ENCODE data around the gene HRG.

The HRG gene

DNA sequence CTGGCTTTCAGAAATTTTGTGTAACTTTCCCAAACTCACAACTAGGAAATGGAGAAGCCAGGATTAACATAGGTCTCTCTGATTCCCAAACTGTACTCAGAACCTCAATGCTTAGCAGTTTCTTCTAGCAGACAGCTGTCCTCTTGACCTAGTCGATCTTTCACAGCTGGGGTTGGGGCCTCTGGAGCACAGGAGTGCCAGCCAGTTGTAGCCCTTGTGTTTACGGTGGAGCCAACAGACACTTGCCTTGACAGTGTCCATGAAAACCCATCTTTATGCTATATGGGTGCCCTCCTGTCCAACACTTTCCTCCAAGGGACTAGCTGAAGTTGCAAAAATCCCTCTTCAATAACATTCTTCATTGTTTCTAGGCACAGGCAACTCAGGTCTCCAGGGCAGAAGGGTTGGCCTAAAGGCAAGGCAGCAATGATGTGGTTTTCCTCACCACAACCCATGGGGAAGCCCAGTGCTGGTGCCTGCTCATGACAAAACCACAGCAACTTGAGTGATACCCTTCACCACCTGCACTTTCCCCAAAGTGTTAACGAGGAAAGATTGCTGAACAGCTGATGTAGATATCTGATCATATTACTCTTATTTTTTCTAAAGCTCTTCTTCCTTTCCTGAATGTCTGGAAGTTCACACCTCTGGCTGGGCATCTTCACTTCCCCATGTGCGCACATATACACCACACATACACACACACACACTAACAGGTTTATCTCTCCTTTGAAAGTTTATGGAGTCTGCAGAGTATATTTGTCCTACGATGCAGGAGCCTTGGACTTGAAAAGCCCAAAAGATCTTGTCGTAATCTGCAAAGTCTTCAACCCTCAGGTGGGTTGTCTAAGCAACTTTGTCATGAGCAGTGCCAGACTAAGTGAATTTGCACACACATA lies 40.3 kb downstream of the HRG start:
- TF ChIP-seq, protein P1, sequence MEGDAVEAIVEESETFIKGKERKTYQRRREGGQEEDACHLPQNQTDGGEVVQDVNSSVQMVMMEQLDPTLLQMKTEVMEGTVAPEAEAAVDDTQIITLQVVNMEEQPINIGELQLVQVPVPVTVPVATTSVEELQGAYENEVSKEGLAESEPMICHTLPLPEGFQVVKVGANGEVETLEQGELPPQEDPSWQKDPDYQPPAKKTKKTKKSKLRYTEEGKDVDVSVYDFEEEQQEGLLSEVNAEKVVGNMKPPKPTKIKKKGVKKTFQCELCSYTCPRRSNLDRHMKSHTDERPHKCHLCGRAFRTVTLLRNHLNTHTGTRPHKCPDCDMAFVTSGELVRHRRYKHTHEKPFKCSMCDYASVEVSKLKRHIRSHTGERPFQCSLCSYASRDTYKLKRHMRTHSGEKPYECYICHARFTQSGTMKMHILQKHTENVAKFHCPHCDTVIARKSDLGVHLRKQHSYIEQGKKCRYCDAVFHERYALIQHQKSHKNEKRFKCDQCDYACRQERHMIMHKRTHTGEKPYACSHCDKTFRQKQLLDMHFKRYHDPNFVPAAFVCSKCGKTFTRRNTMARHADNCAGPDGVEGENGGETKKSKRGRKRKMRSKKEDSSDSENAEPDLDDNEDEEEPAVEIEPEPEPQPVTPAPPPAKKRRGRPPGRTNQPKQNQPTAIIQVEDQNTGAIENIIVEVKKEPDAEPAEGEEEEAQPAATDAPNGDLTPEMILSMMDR (IDR thresholded peaks at IDR 0.05): no peak

DNA sequence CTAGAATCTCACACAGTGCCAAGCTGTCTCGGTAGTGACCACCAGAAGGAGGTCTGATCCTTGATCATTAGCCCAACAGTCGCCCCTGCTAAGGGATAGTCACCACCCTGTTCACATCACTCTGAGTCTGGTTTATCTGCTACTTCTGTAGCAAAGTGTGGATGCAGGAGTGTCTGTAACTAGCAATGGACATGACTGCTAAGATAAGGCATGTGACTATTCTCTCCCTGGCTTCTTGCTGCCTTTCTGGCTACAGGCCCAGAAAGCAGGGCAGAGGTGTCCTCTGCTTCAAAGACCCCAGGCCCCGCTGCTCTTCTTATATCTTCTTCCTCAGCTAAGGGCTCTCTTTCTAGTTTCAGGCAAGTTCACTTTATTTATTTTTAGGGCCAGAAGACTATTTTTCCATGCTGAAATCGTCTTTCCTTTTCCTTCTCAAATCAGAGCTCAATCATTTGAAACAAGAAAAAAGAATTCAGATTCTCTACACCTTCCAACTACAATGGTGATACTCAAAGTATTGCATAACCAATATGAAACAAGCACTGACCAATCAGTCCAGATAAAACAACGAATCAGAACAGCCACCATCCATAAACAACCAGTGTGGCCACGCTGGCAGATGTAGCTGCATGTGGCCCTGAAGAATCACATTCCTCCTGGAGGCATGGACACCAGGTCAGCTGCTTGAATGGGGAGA lies 43.3 kb downstream of the HRG start:
- TF ChIP-seq, protein P1 (IDR thresholded peaks at IDR 0.05): no peak

DNA sequence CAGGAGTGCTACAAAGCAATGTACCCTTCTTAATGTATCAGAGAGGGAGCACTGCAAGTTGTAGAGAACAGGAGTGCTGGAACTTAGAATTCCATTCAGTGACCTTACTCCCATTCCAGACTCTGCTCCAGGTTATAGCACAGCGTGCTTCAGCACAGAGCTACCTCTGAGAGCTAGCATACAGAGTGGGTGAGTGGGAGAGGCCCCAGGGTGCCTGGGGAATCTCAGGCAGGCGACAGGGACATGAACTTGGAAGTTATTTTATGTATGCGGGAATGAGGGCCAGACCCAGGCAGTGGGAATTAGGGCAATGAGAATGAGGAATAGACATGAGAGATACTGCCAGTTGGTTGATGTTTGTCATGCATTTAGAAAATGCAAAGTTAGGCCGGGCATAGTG lies 47.7 kb downstream of the HRG start:
- TF ChIP-seq, protein P1 (IDR thresholded peaks at IDR 0.05): no peak

DNA sequence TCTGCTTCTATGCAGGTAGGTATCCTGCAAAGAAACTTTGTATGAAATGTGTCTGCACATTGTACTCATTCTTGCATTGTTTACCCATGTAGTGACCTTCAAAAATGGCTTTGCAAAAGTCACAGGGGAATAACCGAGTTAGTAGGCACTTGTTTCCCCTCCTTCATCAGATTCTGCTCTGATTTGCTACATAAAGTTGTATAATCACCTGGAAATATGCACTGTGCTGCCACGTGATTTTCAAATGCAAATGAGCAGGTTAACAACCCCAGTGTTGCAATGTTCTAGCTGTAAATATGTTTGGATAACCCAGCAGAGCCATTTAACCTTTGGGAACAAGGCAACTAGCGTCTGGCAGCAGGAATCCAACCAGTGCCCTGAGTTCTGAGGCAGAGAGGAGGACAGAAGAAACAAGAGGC lies 51.2 kb downstream of the HRG start, which contains the start of gene KNG1:
Gene KNG1 (plus strand): TSS at position 321 of the 419 bp plus-strand sequence. CDS start 184 bp downstream, outside the sequence.
- TF ChIP-seq, protein P1 (IDR thresholded peaks at IDR 0.05): no peak

DNA sequence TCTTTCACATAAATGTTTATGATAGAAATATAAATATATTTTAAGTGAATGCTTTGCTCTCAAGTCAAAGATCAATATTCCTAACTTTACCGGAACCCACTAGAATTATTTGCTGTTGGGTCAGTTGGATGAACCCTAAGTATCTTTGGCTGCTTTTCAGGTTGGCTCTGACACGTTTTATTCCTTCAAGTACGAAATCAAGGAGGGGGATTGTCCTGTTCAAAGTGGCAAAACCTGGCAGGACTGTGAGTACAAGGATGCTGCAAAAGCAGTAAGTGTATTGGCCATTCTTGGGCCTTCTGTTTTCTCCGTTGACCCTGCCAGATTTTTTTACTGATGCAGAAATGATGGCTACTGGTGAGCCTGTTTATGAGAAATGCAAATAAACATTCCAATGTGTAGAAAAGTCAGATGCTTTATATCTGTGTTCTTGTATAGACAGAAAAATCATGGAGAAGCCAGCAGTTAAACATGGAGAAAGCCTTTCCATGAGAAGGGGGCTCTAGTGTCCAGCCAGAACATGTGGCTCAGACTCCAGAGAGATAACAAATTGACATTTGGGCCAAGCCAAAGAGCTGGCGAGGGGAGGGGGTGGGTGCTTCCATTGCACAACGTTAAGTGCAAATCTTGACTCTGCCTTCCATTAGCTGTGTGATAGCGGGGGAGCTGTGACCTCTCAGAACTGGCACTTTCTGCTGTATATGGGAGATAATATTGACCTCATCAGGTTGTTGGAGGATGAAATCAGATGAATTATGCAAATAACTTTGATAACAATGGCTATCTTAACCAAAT lies 54.3 kb downstream of the HRG start:
- TF ChIP-seq, protein P1 (IDR thresholded peaks at IDR 0.05): no peak

DNA sequence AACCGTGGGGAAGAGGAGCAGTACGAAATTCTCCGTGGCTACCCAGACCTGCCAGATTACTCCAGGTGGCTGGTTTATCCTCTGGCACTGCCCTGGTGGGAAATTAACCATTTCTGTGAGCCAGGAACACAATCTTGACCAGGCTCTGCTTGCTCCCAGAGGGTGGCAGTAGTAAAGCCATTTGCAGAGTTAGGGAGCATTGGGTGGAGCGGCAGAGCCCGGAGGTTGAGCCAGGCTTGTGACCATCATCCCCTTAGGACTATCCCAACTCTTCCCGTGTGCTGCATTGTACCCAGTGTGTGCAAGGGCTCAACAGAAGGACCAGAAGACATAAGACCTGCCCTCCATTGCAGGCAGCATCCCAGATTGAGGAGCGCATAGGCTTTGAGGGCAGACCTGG lies 56.6 kb downstream of the HRG start:
- TF ChIP-seq, protein P1 (IDR thresholded peaks at IDR 0.05): no peak

DNA sequence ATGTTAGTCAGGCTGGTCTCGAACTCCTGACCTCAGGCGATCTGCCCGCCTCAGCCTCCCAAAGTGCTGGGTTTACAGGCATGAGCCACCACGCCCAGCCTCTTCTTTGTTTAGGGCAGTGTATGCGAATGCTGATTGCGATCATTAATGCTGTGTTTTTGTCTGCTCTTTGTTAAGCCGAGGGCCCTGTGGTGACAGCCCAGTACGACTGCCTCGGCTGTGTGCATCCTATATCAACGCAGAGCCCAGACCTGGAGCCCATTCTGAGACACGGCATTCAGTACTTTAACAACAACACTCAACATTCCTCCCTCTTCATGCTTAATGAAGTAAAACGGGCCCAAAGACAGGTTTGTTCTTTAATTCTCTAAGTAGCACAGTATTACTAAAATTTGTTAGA lies 59.1 kb downstream of the HRG start:
- TF ChIP-seq, protein P1 (IDR thresholded peaks at IDR 0.05): no peak

All from LNCAP (cell line).